Mesenchymal stem cell (in vitro differentiated cells and primary cell): ENCODE results near the gene PIMREG.

Experiments
- DNase-seq: peaks from one replicate; pipeline ENCODE4 v3.0.0-alpha.2; 2013
- H2AFZ ChIP-seq: one replicate; pipeline ENCODE4 v1.6.1; 2013; ENCODE audit warnings: low read depth, mild to moderate bottlenecking, control low read depth, inconsistent platforms, low read length, moderate library complexity
- H2AK5ac ChIP-seq: 2 replicates; pipeline ENCODE4 v1.6.1; 2013; ENCODE audit warnings: low read length, moderate library complexity, mild to moderate bottlenecking, inconsistent platforms; ENCODE audit not compliant: severe bottlenecking
- H2BK120ac ChIP-seq: one replicate; pipeline ENCODE4 v1.6.1; 2013; ENCODE audit warnings: low read depth, mild to moderate bottlenecking, inconsistent platforms, low read length, moderate library complexity
- H2BK12ac ChIP-seq, 2 experiments: one replicate each; pipeline ENCODE4 v1.6.1; 2013; ENCODE audit warnings: inconsistent platforms in 2 of 2, low read length in 2 of 2, mild to moderate bottlenecking in 2 of 2, moderate library complexity in 2 of 2, control low read depth in 1 of 2
- H2BK15ac ChIP-seq: one replicate; pipeline ENCODE4 v1.6.1; 2013; ENCODE audit warnings: mild to moderate bottlenecking, low read depth, inconsistent platforms; ENCODE audit not compliant: poor library complexity, severe bottlenecking
- H2BK5ac ChIP-seq: 2 replicates; pipeline ENCODE4 v1.6.1; 2013; ENCODE audit warnings: low read depth, mild to moderate bottlenecking, low read length, control low read depth, inconsistent platforms; ENCODE audit not compliant: poor library complexity, severe bottlenecking
- H3K14ac ChIP-seq, 2 experiments: one replicate each; pipeline ENCODE4 v1.6.1; 2013; ENCODE audit warnings: inconsistent platforms in 2 of 2, low read length in 2 of 2, control low read depth in 1 of 2, mild to moderate bottlenecking in 1 of 2, moderate library complexity in 1 of 2
- H3K18ac ChIP-seq, 2 experiments: one replicate each; pipeline ENCODE4 v1.6.1; 2013; ENCODE audit warnings: inconsistent platforms in 2 of 2, low read length in 2 of 2, control low read depth in 1 of 2, low read depth in 1 of 2, mild to moderate bottlenecking in 1 of 2
- H3K23ac ChIP-seq, 2 experiments: one replicate each; pipeline ENCODE4 v1.6.1; 2013; ENCODE audit warnings: inconsistent platforms in 2 of 2, low read length in 2 of 2, mild to moderate bottlenecking in 2 of 2, moderate library complexity in 2 of 2, control low read depth in 1 of 2
- H3K27ac ChIP-seq: 2 replicates; pipeline ENCODE4 v1.5.1; 2013; ENCODE audit warnings: mild to moderate bottlenecking, moderate library complexity, low read length, control low read depth, inconsistent platforms; ENCODE audit not compliant: poor library complexity, severe bottlenecking
- H3K27me3 ChIP-seq, 2 experiments: 2 replicates each; pipeline versions ENCODE4 v1.6.1 to v1.7.0; 2013; ENCODE audit warnings: low read length in 2 of 2, mild to moderate bottlenecking in 2 of 2, moderate library complexity in 2 of 2, control low read depth in 1 of 2, inconsistent platforms in 1 of 2; ENCODE audit not compliant: control insufficient read depth in 1 of 2, insufficient read depth in 1 of 2
- H3K36me3 ChIP-seq, 2 experiments: 2 replicates each; pipeline versions ENCODE4 v1.6.1 to v1.7.0; 2013; ENCODE audit warnings: low read length in 2 of 2, control low read depth in 1 of 2, inconsistent platforms in 1 of 2, low read depth in 1 of 2, mild to moderate bottlenecking in 1 of 2; ENCODE audit not compliant: insufficient read depth in 2 of 2, control insufficient read depth in 1 of 2
- H3K4ac ChIP-seq, 2 experiments: one replicate each; pipeline ENCODE4 v1.6.1; 2013; ENCODE audit warnings: inconsistent platforms in 2 of 2, low read length in 2 of 2, mild to moderate bottlenecking in 2 of 2, moderate library complexity in 2 of 2, control low read depth in 1 of 2, low read depth in 1 of 2
- H3K4me1 ChIP-seq: 2 replicates; pipeline ENCODE4 v1.6.1; 2013; ENCODE audit warnings: low read depth, low read length, control low read depth; ENCODE audit not compliant: control insufficient read depth, insufficient read depth
- H3K4me2 ChIP-seq: 2 replicates; pipeline ENCODE4 v1.6.1; 2013; ENCODE audit warnings: low read length, mild to moderate bottlenecking, inconsistent platforms; ENCODE audit not compliant: poor library complexity, severe bottlenecking
- H3K4me3 ChIP-seq, 2 experiments: 2 replicates each; pipeline versions ENCODE4 v1.5.1 to v1.7.0; 2013; ENCODE audit warnings: low read length in 2 of 2, mild to moderate bottlenecking in 2 of 2, control low read depth in 1 of 2, low read depth in 1 of 2; ENCODE audit not compliant: insufficient read depth in 1 of 2
- H3K79me1 ChIP-seq: replicated peaks from 2 replicates; pipeline ENCODE4 v1.6.1; 2013; ENCODE audit warnings: mild to moderate bottlenecking, control low read depth, low read length, inconsistent platforms; ENCODE audit not compliant: poor library complexity, severe bottlenecking
- H3K9ac ChIP-seq: 2 replicates; pipeline ENCODE4 v1.7.0; 2013; ENCODE audit warnings: mild to moderate bottlenecking, low read length, moderate library complexity
- H3K9me3 ChIP-seq: 2 replicates; pipeline ENCODE4 v1.7.0; 2013; ENCODE audit warnings: mild to moderate bottlenecking, low read length; ENCODE audit not compliant: control insufficient read depth
- H4K8ac ChIP-seq: one replicate; pipeline ENCODE4 v1.6.1; 2013; ENCODE audit warnings: inconsistent platforms, mild to moderate bottlenecking, low read length, moderate library complexity
- H4K91ac ChIP-seq: one replicate; pipeline ENCODE4 v1.6.1; 2013; ENCODE audit warnings: mild to moderate bottlenecking, low read length, inconsistent platforms
- WGBS: methylation state at CpG from one replicate; pipeline ENCODE4 v1.1.7; 2013; ENCODE audit warnings: mixed read lengths; 5-methylcytosine and 5-hydroxymethylcytosine counted together

Gene PIMREG

DNA sequence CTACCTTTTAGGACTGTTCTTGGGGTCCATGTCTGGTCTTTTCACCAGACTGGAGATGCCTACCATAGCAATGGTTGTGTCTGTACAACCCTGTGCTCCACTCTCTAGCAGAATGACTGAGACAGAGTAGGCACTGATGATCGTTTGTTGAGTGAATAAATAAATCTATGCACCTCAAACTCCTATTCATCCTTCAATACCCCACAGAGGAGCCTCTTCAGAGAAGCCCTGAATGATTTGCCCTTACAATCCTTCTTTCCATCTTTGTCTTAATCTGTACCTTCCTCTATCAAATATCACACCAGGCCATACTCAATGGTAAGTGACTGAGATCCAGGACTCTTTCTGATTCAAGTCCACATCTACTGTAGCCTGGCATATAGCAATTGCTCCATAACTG is 23.3 kb downstream of the PIMREG start:
- Histone ChIP-seq H2AK5ac (no peak overlapping the region), H2BK12ac (no peak overlapping the region), H3K9ac (no peak overlapping the region), H4K8ac (no peak overlapping the region), H3K79me1 (no peaks in the 10 kb centered on the region), H3K27ac (no peak overlapping the region), H3K36me3 (no peaks in the 10 kb centered on the region), H3K18ac (no peak overlapping the region), H3K23ac (no peak overlapping the region), H3K4me2 (no peak overlapping the region), H2BK120ac (no peak overlapping the region), H2AFZ (no peak overlapping the region), H3K4ac (no peak overlapping the region), H3K4me1 (peaks cover 29% of the 10 kb centered on the region), H3K9me3 (peaks cover 3% of the 10 kb centered on the region), H4K91ac (no peak overlapping the region), H3K4me3 (no peak overlapping the region), H3K14ac (no peak overlapping the region), H2BK15ac (no peak overlapping the region), H2BK5ac (no peak overlapping the region), H3K27me3 (peaks cover 0 to 4% of the 10 kb centered on the region in 2 experiments)
- 92% methylated on average over 1 of the region's 1 CpG for WGBS
- no peak for DNase-seq

DNA sequence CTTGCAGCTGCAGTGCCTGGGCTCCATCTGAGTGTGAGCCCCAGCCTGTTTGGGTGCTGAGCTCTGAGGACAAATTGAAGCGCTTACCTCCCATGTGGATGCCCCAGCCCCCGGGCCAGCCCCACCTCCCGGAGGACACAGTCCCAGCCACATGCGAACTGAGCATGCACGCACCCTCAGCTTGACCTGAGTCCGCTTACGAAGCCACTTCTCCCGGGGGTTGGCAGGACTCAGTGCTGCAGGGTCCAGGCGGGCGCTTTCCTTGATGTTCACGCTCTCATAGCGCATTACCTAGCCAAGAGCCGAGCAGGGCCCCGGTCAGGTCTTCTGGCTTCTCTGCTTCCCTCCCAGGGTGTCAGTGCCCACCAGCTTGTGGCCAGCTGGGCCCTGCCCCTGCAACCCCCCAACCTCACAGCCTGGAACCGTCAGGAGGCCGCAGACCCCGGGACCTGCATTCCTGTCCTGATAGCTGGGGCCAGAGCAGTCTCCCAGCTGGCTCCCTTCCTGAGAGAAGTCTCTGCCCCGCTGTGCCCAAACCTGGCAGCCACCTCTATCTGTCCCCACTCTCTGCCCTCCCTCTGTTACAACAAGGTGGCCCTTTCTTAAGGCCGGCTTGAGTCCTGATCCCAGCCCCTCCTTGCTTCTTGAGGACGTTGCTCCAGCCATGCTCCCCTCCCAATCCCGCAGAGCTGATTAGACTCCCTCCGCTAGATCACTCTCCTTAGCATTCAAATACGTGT is 24.0 kb downstream of the PIMREG start:
- H2BK5ac ChIP-seq: no peak overlapping the region
- no peaks in the 10 kb centered on the region for H3K27me3 ChIP-seq
- no peak for DNase-seq
- no peak overlapping the region for H4K8ac ChIP-seq
- H3K9me3 ChIP-seq: peaks cover 3% of the 10 kb centered on the region
- no peak overlapping the region for H3K23ac ChIP-seq
- no peak overlapping the region for H2BK15ac ChIP-seq
- H3K4me3 ChIP-seq: no peak overlapping the region
- no peaks in the 10 kb centered on the region for H3K36me3 ChIP-seq
- no peak overlapping the region for H2AK5ac ChIP-seq
- 84% methylated on average over 23 of the region's 23 CpGs for WGBS
- peaks cover 29% of the 10 kb centered on the region for H3K4me1 ChIP-seq
- no peak overlapping the region for H4K91ac ChIP-seq
- H3K18ac ChIP-seq: no peak overlapping the region
- H2BK120ac ChIP-seq: no peak overlapping the region
- H3K9ac ChIP-seq: no peak overlapping the region
- H3K4me2 ChIP-seq: no peak overlapping the region
- H3K79me1 ChIP-seq: no peaks in the 10 kb centered on the region
- no peak overlapping the region for H3K27ac ChIP-seq
- no peak overlapping the region for H2AFZ ChIP-seq
- H2BK12ac ChIP-seq: no peak overlapping the region
- H3K14ac ChIP-seq: no peak overlapping the region
- no peak overlapping the region for H3K4ac ChIP-seq

DNA sequence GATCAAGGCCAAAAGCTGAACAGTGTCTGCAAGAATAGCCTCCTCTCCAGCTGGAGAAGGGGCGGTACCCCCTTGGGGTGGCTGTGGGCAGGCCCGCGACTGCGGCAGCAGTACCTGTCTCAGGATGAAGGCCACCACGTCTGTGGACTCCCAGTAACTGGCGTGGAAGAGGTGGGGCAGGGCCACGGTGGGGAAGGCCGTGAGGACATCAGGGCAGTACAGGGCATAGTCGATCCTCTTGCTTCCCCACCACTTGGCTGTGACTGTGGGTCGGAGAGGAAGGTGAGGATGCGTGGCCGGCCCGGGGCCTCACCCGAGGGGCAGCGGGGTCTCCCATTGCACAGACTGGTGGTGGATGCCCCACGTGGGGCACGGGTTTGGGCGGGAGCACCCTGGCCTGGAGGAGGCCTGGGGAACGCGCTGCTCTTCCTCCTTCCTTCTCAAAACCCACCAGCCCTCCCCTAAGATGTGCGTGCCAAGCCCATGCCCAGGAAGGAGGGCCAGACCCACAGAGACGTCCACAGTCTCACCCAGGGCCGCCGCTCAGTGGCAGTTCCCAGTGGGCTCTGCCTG is 26.0 kb downstream of the PIMREG start:
- no peak overlapping the region for H2BK12ac ChIP-seq
- no peak overlapping the region for H3K4me3 ChIP-seq
- peaks cover 24% of the 10 kb centered on the region for H3K4me1 ChIP-seq
- H3K9ac ChIP-seq: no peak overlapping the region
- no peak overlapping the region for H2BK120ac ChIP-seq
- no peak overlapping the region for H4K91ac ChIP-seq
- H2BK15ac ChIP-seq: no peak overlapping the region
- H3K27ac ChIP-seq: no peak overlapping the region
- no peak overlapping the region for H3K4me2 ChIP-seq
- H3K23ac ChIP-seq: no peak overlapping the region
- no peak for DNase-seq
- no peak overlapping the region for H4K8ac ChIP-seq
- no peak overlapping the region for H3K4ac ChIP-seq
- H2BK5ac ChIP-seq: no peak overlapping the region
- no peak overlapping the region for H2AFZ ChIP-seq
- peak overlapping the region in 1 of 2 experiments; percentile 18 for H3K14ac ChIP-seq
- peaks cover 3% of the 10 kb centered on the region for H3K9me3 ChIP-seq
- no peaks in the 10 kb centered on the region for H3K79me1 ChIP-seq
- no peak overlapping the region for H3K18ac ChIP-seq
- WGBS: 94% methylated on average over 24 of the region's 24 CpGs
- no peak overlapping the region for H2AK5ac ChIP-seq
- H3K27me3 ChIP-seq: no peaks in the 10 kb centered on the region
- peaks cover 0 to 4% of the 10 kb centered on the region in 2 experiments for H3K36me3 ChIP-seq

DNA sequence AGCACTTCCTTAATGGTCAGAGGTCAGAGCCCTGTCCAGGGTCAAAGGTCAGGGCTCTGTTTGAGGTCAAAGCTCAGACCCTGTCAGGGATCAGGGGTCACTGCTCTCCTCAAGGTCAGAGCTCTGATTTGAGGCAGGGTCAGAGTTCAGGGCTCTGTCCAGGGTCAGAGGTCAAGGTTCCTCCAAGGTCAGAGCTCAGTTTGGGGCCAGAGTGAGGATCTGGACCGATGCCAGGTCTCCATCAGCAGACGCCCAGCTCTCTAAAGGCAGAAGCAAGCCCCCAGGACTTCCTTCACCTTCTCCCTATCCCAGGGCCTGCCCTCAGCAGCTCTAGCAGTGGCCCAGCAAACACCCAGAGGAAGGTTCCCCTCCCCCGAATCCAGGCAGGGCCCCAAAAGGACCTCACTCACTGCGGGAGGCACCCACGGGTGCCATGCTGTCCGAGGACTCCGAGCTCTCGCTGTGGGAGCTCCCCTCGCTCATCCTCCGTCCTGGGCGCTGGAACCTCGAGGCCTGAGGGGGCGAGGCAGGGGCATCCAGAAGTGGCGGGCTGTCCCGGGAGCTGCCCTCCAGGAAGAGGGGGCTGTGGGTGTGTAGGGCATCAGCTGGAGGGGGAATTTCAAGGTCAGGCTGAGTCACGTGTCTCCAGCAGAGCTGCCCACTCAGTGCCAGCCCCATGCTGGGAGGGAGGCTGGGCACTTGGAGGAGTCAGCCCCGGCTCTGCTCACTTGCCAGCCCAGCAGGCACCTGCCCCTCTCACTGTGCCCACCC is 26.7 kb downstream of the PIMREG start:
- peaks cover 24% of the 10 kb centered on the region for H3K4me1 ChIP-seq
- no peak overlapping the region for H3K9ac ChIP-seq
- H2AK5ac ChIP-seq: no peak overlapping the region
- H3K14ac ChIP-seq: no peak overlapping the region
- H3K4me3 ChIP-seq: no peak overlapping the region
- DNase-seq: no peak
- H4K91ac ChIP-seq: no peak overlapping the region
- H3K36me3 ChIP-seq: peaks cover 0 to 4% of the 10 kb centered on the region in 2 experiments
- H3K23ac ChIP-seq: no peak overlapping the region
- H3K27me3 ChIP-seq: no peaks in the 10 kb centered on the region
- H2BK120ac ChIP-seq: no peak overlapping the region
- H2BK12ac ChIP-seq: no peak overlapping the region
- H3K18ac ChIP-seq: no peak overlapping the region
- H2BK15ac ChIP-seq: no peak overlapping the region
- no peak overlapping the region for H4K8ac ChIP-seq
- peak overlapping the region; percentile 0 for H3K4me2 ChIP-seq
- no peak overlapping the region for H2BK5ac ChIP-seq
- 87% methylated on average over 16 of the region's 17 CpGs for WGBS
- no peaks in the 10 kb centered on the region for H3K79me1 ChIP-seq
- H2AFZ ChIP-seq: no peak overlapping the region
- peaks cover 3% of the 10 kb centered on the region for H3K9me3 ChIP-seq
- H3K27ac ChIP-seq: no peak overlapping the region
- H3K4ac ChIP-seq: no peak overlapping the region
